GM20431 (cell line): Measurements from ENCODE around the gene CPZ.
"Not testable (repeated sequence)": the region's sequence is repeated elsewhere in the genome, so short reads cannot be mapped to it uniquely, and the experiment has no call there.

ENCODE experiments used
- in situ Hi-C: fragments of 300-500 bp; cut with MseI, MboI; formaldehyde crosslinking; loops from one replicate; pipeline ENCODE4 v1.15.0; 2020; ENCODE audit warnings: low sequenced_read_pairs; ENCODE audit not compliant: unreplicated experiment

Gene CPZ

GRCh38 chr4:8624601-8625272 lies 32.2 kb downstream of the CPZ start:
- in situ Hi-C loops, result not testable (repeated sequence)

GRCh38 chr4:8630240-8630905 lies 37.8 kb downstream of the CPZ start:
- in situ Hi-C loops, result not testable (repeated sequence)

GRCh38 chr4:8631896-8632295 lies 39.3 kb downstream of the CPZ start:
- in situ Hi-C loops, result not testable (repeated sequence)

- in situ Hi-C loops, result not testable (repeated sequence)
Observed at GRCh38 chr4:8634773-8635172, 42.2 kb downstream of the CPZ start.

GRCh38 chr4:8635897-8636554 lies 43.5 kb downstream of the CPZ start:
- in situ Hi-C loops, result not testable (repeated sequence)

GRCh38 chr4:8637456-8637984 lies 45.0 kb downstream of the CPZ start:
- in situ Hi-C loops, result no loop called here

GRCh38 chr4:8639021-8639420 lies 46.5 kb downstream of the CPZ start:
- in situ Hi-C loops, result no loop called here

GRCh38 chr4:8639777-8640720 lies 47.5 kb downstream of the CPZ start:
- in situ Hi-C loops, result no loop called here

- in situ Hi-C loops, result no loop called here
Observed at GRCh38 chr4:8640816-8641215, 48.3 kb downstream of the CPZ start.

- in situ Hi-C loops, result no loop called here
Observed at GRCh38 chr4:8641256-8641655, 48.7 kb downstream of the CPZ start.

- in situ Hi-C loops, result no loop called here
Observed at GRCh38 chr4:8641931-8642650, 49.5 kb downstream of the CPZ start.

GRCh38 chr4:8642651-8643321 lies 50.2 kb downstream of the CPZ start:
- in situ Hi-C loops, result no loop called here

GRCh38 chr4:8643441-8643840 lies 50.9 kb downstream of the CPZ start:
- in situ Hi-C loops, result no loop called here

GRCh38 chr4:8643986-8644385 lies 51.4 kb downstream of the CPZ start:
- in situ Hi-C loops, result no loop called here

GRCh38 chr4:8644461-8644891 lies 51.9 kb downstream of the CPZ start:
- in situ Hi-C loops, result no loop called here

- in situ Hi-C loops, result no loop called here
Observed at GRCh38 chr4:8644966-8645752, 52.6 kb downstream of the CPZ start.

- in situ Hi-C loops, result no loop called here
Observed at GRCh38 chr4:8645753-8646124, 53.2 kb downstream of the CPZ start.
